H9 (cell line): Measurements from ENCODE around the gene MCU. TPM values are rescaled to one million over a fixed set of nuclear protein-coding genes. Genes with fewer than 3 reads are reported as not detected.

Experiments used
- DNase-seq: peaks from one replicate; pipeline ENCODE4 v3.0.0-alpha.2; 2017
- H2AFZ ChIP-seq: one replicate; pipeline ENCODE4 v1.6.1; 2013; ENCODE audit warnings: mild to moderate bottlenecking, low read length, control low read depth, moderate library complexity
- H2AK5ac ChIP-seq: 2 replicates; pipeline ENCODE4 v1.6.1; 2013; ENCODE audit warnings: low read length, control low read depth, mixed read lengths; ENCODE audit not compliant: insufficient read length
- H2BK120ac ChIP-seq: one replicate; pipeline ENCODE4 v1.6.1; 2013; ENCODE audit warnings: low read depth, mild to moderate bottlenecking, low read length, control low read depth, inconsistent platforms; ENCODE audit not compliant: poor library complexity, severe bottlenecking
- H2BK12ac ChIP-seq: 2 replicates; pipeline ENCODE4 v1.6.1; 2013; ENCODE audit warnings: low read length, control low read depth, mixed read lengths, low read depth; ENCODE audit not compliant: insufficient read length
- H2BK15ac ChIP-seq: 2 replicates; pipeline ENCODE4 v1.6.1; 2013; ENCODE audit warnings: low read depth, low read length, control low read depth
- H2BK20ac ChIP-seq: one replicate; pipeline ENCODE4 v1.6.1; 2013; ENCODE audit warnings: low read depth, mild to moderate bottlenecking, low read length, control low read depth, inconsistent platforms; ENCODE audit not compliant: poor library complexity, severe bottlenecking
- H2BK5ac ChIP-seq: 2 replicates; pipeline ENCODE4 v1.6.1; 2013; ENCODE audit warnings: low read length, control low read depth, mixed read lengths; ENCODE audit not compliant: insufficient read length
- H3K14ac ChIP-seq: 2 replicates; pipeline ENCODE4 v1.6.1; 2013; ENCODE audit warnings: low read length, control low read depth; ENCODE audit not compliant: insufficient read depth
- H3K18ac ChIP-seq: 2 replicates; pipeline ENCODE4 v1.6.1; 2013; ENCODE audit warnings: low read depth, mild to moderate bottlenecking, mixed read lengths, low read length, control low read depth; ENCODE audit not compliant: insufficient read length
- H3K23ac ChIP-seq: 2 replicates; pipeline ENCODE4 v1.6.1; 2013; ENCODE audit warnings: low read length, control low read depth, mixed read lengths, low read depth; ENCODE audit not compliant: insufficient read length
- H3K23me2 ChIP-seq: 2 replicates; pipeline ENCODE4 v1.6.1; 2013; ENCODE audit warnings: low read depth, mild to moderate bottlenecking, mixed read lengths, low read length, control low read depth; ENCODE audit not compliant: insufficient read length, poor library complexity, severe bottlenecking
- H3K27ac ChIP-seq: 2 replicates; pipeline ENCODE4 v1.5.1; 2013; ENCODE audit warnings: low read length, control low read depth, mixed read lengths, low read depth; ENCODE audit not compliant: insufficient read length
- H3K27me3 ChIP-seq: 2 replicates; pipeline ENCODE4 v1.6.1; 2013; ENCODE audit warnings: low read length, control low read depth, inconsistent platforms; ENCODE audit not compliant: insufficient read depth
- H3K4ac ChIP-seq: 2 replicates; pipeline ENCODE4 v1.6.1; 2013; ENCODE audit warnings: low read depth, mild to moderate bottlenecking, control low read depth, inconsistent platforms, low read length, moderate library complexity
- H3K4me1 ChIP-seq: 2 replicates; pipeline ENCODE4 v1.6.1; 2013; ENCODE audit warnings: low read length, control low read depth, inconsistent platforms; ENCODE audit not compliant: insufficient read depth
- H3K4me2 ChIP-seq: 2 replicates; pipeline ENCODE4 v1.6.1; 2013; ENCODE audit warnings: low read length, control low read depth, mixed read lengths; ENCODE audit not compliant: insufficient read length, insufficient read depth
- H3K56ac ChIP-seq: 2 replicates; pipeline ENCODE4 v1.6.1; 2013; ENCODE audit warnings: low read depth, mild to moderate bottlenecking, mixed read lengths, low read length, control low read depth; ENCODE audit not compliant: insufficient read length
- H3K79me1 ChIP-seq: 2 replicates; pipeline ENCODE4 v1.6.1; 2013; ENCODE audit warnings: low read depth, mild to moderate bottlenecking, moderate library complexity, low read length, control low read depth, inconsistent platforms; ENCODE audit not compliant: insufficient read depth, poor library complexity, severe bottlenecking
- H3K79me2 ChIP-seq: 2 replicates; pipeline ENCODE4 v1.6.1; 2013; ENCODE audit warnings: low read length, control low read depth, inconsistent platforms; ENCODE audit not compliant: insufficient read depth
- H3K9ac ChIP-seq: 2 replicates; pipeline ENCODE4 v1.6.1; 2013; ENCODE audit warnings: low read length, control low read depth, mixed read lengths; ENCODE audit not compliant: insufficient read length; ENCODE audit errors: extremely low read depth
- H3K9me3 ChIP-seq: one replicate; pipeline ENCODE4 v1.6.1; 2013; ENCODE audit warnings: low read depth, low read length, inconsistent platforms; ENCODE audit not compliant: control insufficient read depth
- H3T11ph ChIP-seq: one replicate; pipeline ENCODE4 v1.6.1; 2013; ENCODE audit warnings: mild to moderate bottlenecking, low read length, control low read depth, inconsistent platforms
- H4K20me1 ChIP-seq: one replicate; pipeline ENCODE4 v1.6.1; 2013; ENCODE audit not compliant: control insufficient read depth, insufficient read length, insufficient read depth
- H4K5ac ChIP-seq: 2 replicates; pipeline ENCODE4 v1.6.1; 2013; ENCODE audit warnings: low read depth, mild to moderate bottlenecking, mixed read lengths, low read length, control low read depth; ENCODE audit not compliant: insufficient read length
- H4K8ac ChIP-seq: replicated peaks from 2 replicates; pipeline ENCODE4 v1.6.1; 2013; ENCODE audit warnings: low read length, control low read depth, mixed read lengths, low read depth; ENCODE audit not compliant: insufficient read length
- H4K91ac ChIP-seq: 2 replicates; pipeline ENCODE4 v1.6.1; 2013; ENCODE audit warnings: low read depth, mild to moderate bottlenecking, moderate library complexity, mixed read lengths, low read length, control low read depth; ENCODE audit not compliant: insufficient read length
- H3K27ac Mint-ChIP-seq, 3 experiments: 2 replicates in 2 of 3; 3 replicates in 1 of 3; pipeline ENCODE4 v1.8.0; 2020 to 2021; ENCODE audit warnings: mixed read lengths in 3 of 3, mild to moderate bottlenecking in 1 of 3, moderate library complexity in 1 of 3
- H3K27me3 Mint-ChIP-seq: 2 replicates; pipeline ENCODE4 v1.8.0; 2021; ENCODE audit warnings: low read depth, mild to moderate bottlenecking, moderate library complexity, mixed read lengths
- H3K36me3 Mint-ChIP-seq, 3 experiments: 2 replicates in 2 of 3; 3 replicates in 1 of 3; pipeline ENCODE4 v1.8.0; 2020 to 2021; ENCODE audit warnings: low read depth in 3 of 3, mixed read lengths in 3 of 3; ENCODE audit not compliant: insufficient read depth in 1 of 3
- H3K4me1 Mint-ChIP-seq, 2 experiments: 2 replicates each; pipeline ENCODE4 v1.8.0; 2020; ENCODE audit warnings: mixed read lengths in 2 of 2
- H3K4me3 Mint-ChIP-seq, 2 experiments: 2 replicates in 1 of 2; 3 replicates in 1 of 2; pipeline ENCODE4 v1.8.0; 2020 to 2021; ENCODE audit warnings: mild to moderate bottlenecking in 2 of 2, mixed read lengths in 2 of 2, moderate library complexity in 1 of 2
- H3K9me3 Mint-ChIP-seq, 2 experiments: 2 replicates in 1 of 2; 3 replicates in 1 of 2; pipeline ENCODE4 v1.8.0; 2020; ENCODE audit warnings: mild to moderate bottlenecking in 2 of 2, mixed read lengths in 2 of 2, moderate library complexity in 1 of 2
- CTCF ChIP-seq: fragments of 200-600 bp; sonication (generic); conservative IDR thresholded peaks from 3 replicates; pipeline ENCODE4 v1.8.0; 2021; ENCODE audit warnings: antibody characterized with exemption, mild to moderate bottlenecking
- WGBS: extraction: QIAGEN DNeasy Blood & Tissue Kit; methylation state at CpG from one replicate; pipeline ENCODE4 v1.1.7; 2013; ENCODE audit warnings: missing lambda C conversion rate, low lambda C conversion rate, mixed read lengths; ENCODE audit not compliant: insufficient read length; ENCODE audit errors: extremely low coverage; 5-methylcytosine and 5-hydroxymethylcytosine counted together
- total RNA-seq: library from RNA; stranded (reverse); gene quantifications from 2 replicates; pipeline ENCODE4 v1.2.1, GENCODE V29; 2021

The MCU gene
- total RNA-seq, 1 experiment from 2014 or later = 36.6 TPM

GRCh38 chr10:72932259-72933015 is 240.5 kb downstream of the MCU start:
- no peak overlapping the region for H3K14ac ChIP-seq
- no peak overlapping the region for H3K27ac ChIP-seq
- H2BK20ac ChIP-seq = no peak overlapping the region
- no peaks in the 10 kb centered on the region for H3K79me2 ChIP-seq
- H4K5ac ChIP-seq = no peak overlapping the region
- WGBS = no CpG with 5 or more reads among the region's 20 CpGs
- no peak overlapping the region for H4K8ac ChIP-seq
- Mint-ChIP-seq H3K36me3 (no peaks in the 10 kb centered on the region), H3K27me3 (no peaks in the 10 kb centered on the region; the same call in 1 of the 2 replicates), H3K9me3 (no peaks in the 10 kb centered on the region), H3K4me1 (no peaks in the 10 kb centered on the region), H3K27ac (peak overlapping the region in 2 of 3 experiments; percentile 6 to 48; a peak in 2 of 7 replicates), H3K4me3 (no peak overlapping the region)
- H3K4me2 ChIP-seq = no peak overlapping the region
- H3K4ac ChIP-seq = no peak overlapping the region
- no peak overlapping the region for H2BK120ac ChIP-seq
- H3K23ac ChIP-seq = no peak overlapping the region
- H3K27me3 ChIP-seq = no peaks in the 10 kb centered on the region
- H3K23me2 ChIP-seq = no peaks in the 10 kb centered on the region
- H3K9me3 ChIP-seq = no peaks in the 10 kb centered on the region
- no peaks in the 10 kb centered on the region for H3K4me1 ChIP-seq
- H2BK12ac ChIP-seq = no peak overlapping the region
- no peak overlapping the region for H2AFZ ChIP-seq
- H2BK5ac ChIP-seq = no peak overlapping the region
- H4K91ac ChIP-seq = no peak overlapping the region
- no peaks in the 10 kb centered on the region for H3K79me1 ChIP-seq
- no peak for DNase-seq
- H3K9ac ChIP-seq = no peak overlapping the region
- H3K56ac ChIP-seq = no peak overlapping the region
- H3T11ph ChIP-seq = no peak overlapping the region
- no peak overlapping the region for H2BK15ac ChIP-seq
- no peaks in the 10 kb centered on the region for H4K20me1 ChIP-seq
- no peak overlapping the region for H2AK5ac ChIP-seq
- no peak for TF ChIP-seq CTCF
- no peak overlapping the region for H3K18ac ChIP-seq
